ENCODE data around the gene AGT.

The AGT gene

GRCh38 chr1:230703679-230704385 is 10.1 kb downstream of the AGT start:
- no peaks in the 10 kb centered on the region for H3K36me3 ChIP-seq (ENCODE audit: control insufficient read depth in 1 of 2, insufficient read depth in 2 of 2, low read depth in 1 of 2, low read length in 2 of 2)
- no peaks in the 10 kb centered on the region for H3K79me1 ChIP-seq (replicated peaks; ENCODE audit: low read length, poor library complexity, severe bottlenecking)
- no peaks in the 10 kb centered on the region for H3K9me3 ChIP-seq (ENCODE audit: control insufficient read depth, low read length)
- no peak overlapping the region for H3K9ac ChIP-seq (ENCODE audit: low read length)
- no peak overlapping the region for H2BK12ac ChIP-seq (ENCODE audit: low read length in 2 of 2)
- H2BK120ac ChIP-seq (ENCODE audit: low read depth, low read length): no peak overlapping the region
- H2BK15ac ChIP-seq (ENCODE audit: low read depth, poor library complexity, severe bottlenecking): no peak overlapping the region
- H3K4ac ChIP-seq (ENCODE audit: low read depth in 1 of 2, low read length in 2 of 2): no peak overlapping the region
- no peak for DNase-seq
- no peak overlapping the region for H2AFZ ChIP-seq (ENCODE audit: low read depth, low read length)
- no peak overlapping the region for H3K4me2 ChIP-seq (ENCODE audit: low read length, poor library complexity, severe bottlenecking)
- H4K8ac ChIP-seq (ENCODE audit: low read length): no peak overlapping the region
- peaks cover 9% of the 10 kb centered on the region for H3K4me1 ChIP-seq (ENCODE audit: control insufficient read depth, insufficient read depth, low read depth, low read length)
- H2AK5ac ChIP-seq (ENCODE audit: low read length, severe bottlenecking): no peak overlapping the region
- H3K27me3 ChIP-seq (ENCODE audit: control insufficient read depth in 1 of 2, insufficient read depth in 1 of 2, low read length in 2 of 2): peaks cover 4 to 19% of the 10 kb centered on the region in 2 experiments
- H3K4me3 ChIP-seq (ENCODE audit: insufficient read depth in 1 of 2, low read depth in 1 of 2, low read length in 2 of 2): no peak overlapping the region
- no peak overlapping the region for H2BK5ac ChIP-seq (ENCODE audit: low read depth, low read length, poor library complexity, severe bottlenecking)
- H3K23ac ChIP-seq (ENCODE audit: low read length in 2 of 2): no peak overlapping the region
- WGBS: 95% methylated on average over 8 of the region's 8 CpGs
- no peak overlapping the region for H4K91ac ChIP-seq (ENCODE audit: low read length)
- peak overlapping the region in 1 of 2 experiments; percentile 9 for H3K14ac ChIP-seq (ENCODE audit: low read length in 2 of 2)
- no peak overlapping the region for H3K27ac ChIP-seq (ENCODE audit: low read length, poor library complexity, severe bottlenecking)
- no peak overlapping the region for H3K18ac ChIP-seq (ENCODE audit: low read depth in 1 of 2, low read length in 2 of 2)

GRCh38 chr1:230702934-230703678 is 10.8 kb downstream of the AGT start:
- Histone ChIP-seq H2AFZ (ENCODE audit: low read depth, low read length) (no peak overlapping the region), H3K9me3 (ENCODE audit: control insufficient read depth, low read length) (no peaks in the 10 kb centered on the region), H2BK120ac (ENCODE audit: low read depth, low read length) (no peak overlapping the region), H3K79me1 (replicated peaks; ENCODE audit: low read length, poor library complexity, severe bottlenecking) (no peaks in the 10 kb centered on the region), H2BK5ac (ENCODE audit: low read depth, low read length, poor library complexity, severe bottlenecking) (no peak overlapping the region), H3K27me3 (ENCODE audit: control insufficient read depth in 1 of 2, insufficient read depth in 1 of 2, low read length in 2 of 2) (peaks cover 4 to 17% of the 10 kb centered on the region in 2 experiments), H2BK12ac (ENCODE audit: low read length in 2 of 2) (no peak overlapping the region), H4K91ac (ENCODE audit: low read length) (no peak overlapping the region), H3K4ac (ENCODE audit: low read depth in 1 of 2, low read length in 2 of 2) (no peak overlapping the region), H3K9ac (ENCODE audit: low read length) (no peak overlapping the region), H4K8ac (ENCODE audit: low read length) (no peak overlapping the region), H3K4me1 (ENCODE audit: control insufficient read depth, insufficient read depth, low read depth, low read length) (peaks cover 9% of the 10 kb centered on the region), H3K14ac (ENCODE audit: low read length in 2 of 2) (no peak overlapping the region), H3K27ac (ENCODE audit: low read length, poor library complexity, severe bottlenecking) (no peak overlapping the region), H2AK5ac (ENCODE audit: low read length, severe bottlenecking) (no peak overlapping the region), H3K23ac (ENCODE audit: low read length in 2 of 2) (peak overlapping the region in 1 of 2 experiments; percentile 38), H3K4me3 (ENCODE audit: insufficient read depth in 1 of 2, low read depth in 1 of 2, low read length in 2 of 2) (no peak overlapping the region), H2BK15ac (ENCODE audit: low read depth, poor library complexity, severe bottlenecking) (no peak overlapping the region), H3K4me2 (ENCODE audit: low read length, poor library complexity, severe bottlenecking) (no peak overlapping the region), H3K36me3 (ENCODE audit: control insufficient read depth in 1 of 2, insufficient read depth in 2 of 2, low read depth in 1 of 2, low read length in 2 of 2) (no peaks in the 10 kb centered on the region), H3K18ac (ENCODE audit: low read depth in 1 of 2, low read length in 2 of 2) (no peak overlapping the region)
- WGBS: 79% methylated on average over 14 of the region's 14 CpGs
- DNase-seq: no peak

GRCh38 chr1:230701895-230702768 is 11.8 kb downstream of the AGT start:
- no peak overlapping the region for H2AK5ac ChIP-seq (ENCODE audit: low read length, severe bottlenecking)
- H3K23ac ChIP-seq (ENCODE audit: low read length in 2 of 2): no peak overlapping the region
- no peak overlapping the region for H2BK12ac ChIP-seq (ENCODE audit: low read length in 2 of 2)
- no peak overlapping the region for H3K4ac ChIP-seq (ENCODE audit: low read depth in 1 of 2, low read length in 2 of 2)
- H3K14ac ChIP-seq (ENCODE audit: low read length in 2 of 2): no peak overlapping the region
- no peak for DNase-seq
- no peak overlapping the region for H2BK15ac ChIP-seq (ENCODE audit: low read depth, poor library complexity, severe bottlenecking)
- H3K79me1 ChIP-seq (replicated peaks; ENCODE audit: low read length, poor library complexity, severe bottlenecking): no peaks in the 10 kb centered on the region
- no peak overlapping the region for H3K9ac ChIP-seq (ENCODE audit: low read length)
- H2BK5ac ChIP-seq (ENCODE audit: low read depth, low read length, poor library complexity, severe bottlenecking): no peak overlapping the region
- no peak overlapping the region for H4K91ac ChIP-seq (ENCODE audit: low read length)
- H3K4me2 ChIP-seq (ENCODE audit: low read length, poor library complexity, severe bottlenecking): no peak overlapping the region
- no peak overlapping the region for H4K8ac ChIP-seq (ENCODE audit: low read length)
- H3K18ac ChIP-seq (ENCODE audit: low read depth in 1 of 2, low read length in 2 of 2): no peak overlapping the region
- H3K9me3 ChIP-seq (ENCODE audit: control insufficient read depth, low read length): no peaks in the 10 kb centered on the region
- peaks cover under 1 to 12% of the 10 kb centered on the region in 2 experiments for H3K27me3 ChIP-seq (ENCODE audit: control insufficient read depth in 1 of 2, insufficient read depth in 1 of 2, low read length in 2 of 2)
- no peak overlapping the region for H3K27ac ChIP-seq (ENCODE audit: low read length, poor library complexity, severe bottlenecking)
- WGBS: 90% methylated on average over 19 of the region's 19 CpGs
- no peak overlapping the region for H3K4me3 ChIP-seq (ENCODE audit: insufficient read depth in 1 of 2, low read depth in 1 of 2, low read length in 2 of 2)
- no peaks in the 10 kb centered on the region for H3K36me3 ChIP-seq (ENCODE audit: control insufficient read depth in 1 of 2, insufficient read depth in 2 of 2, low read depth in 1 of 2, low read length in 2 of 2)
- peaks cover 9% of the 10 kb centered on the region for H3K4me1 ChIP-seq (ENCODE audit: control insufficient read depth, insufficient read depth, low read depth, low read length)
- no peak overlapping the region for H2BK120ac ChIP-seq (ENCODE audit: low read depth, low read length)
- no peak overlapping the region for H2AFZ ChIP-seq (ENCODE audit: low read depth, low read length)

GRCh38 chr1:230701434-230701833 is 12.5 kb downstream of the AGT start:
- H2AFZ ChIP-seq (ENCODE audit: low read depth, low read length): no peak overlapping the region
- no peak overlapping the region for H3K18ac ChIP-seq (ENCODE audit: low read depth in 1 of 2, low read length in 2 of 2)

More at GRCh38 chr1:230701434-230701833, 12.5 kb downstream of the AGT start:
- Histone ChIP-seq H2BK15ac (ENCODE audit: low read depth, poor library complexity, severe bottlenecking) (no peak overlapping the region), H4K8ac (ENCODE audit: low read length) (no peak overlapping the region), H3K9me3 (ENCODE audit: control insufficient read depth, low read length) (no peaks in the 10 kb centered on the region), H4K91ac (ENCODE audit: low read length) (no peak overlapping the region), H2BK120ac (ENCODE audit: low read depth, low read length) (no peak overlapping the region), H2AK5ac (ENCODE audit: low read length, severe bottlenecking) (no peak overlapping the region), H3K14ac (ENCODE audit: low read length in 2 of 2) (no peak overlapping the region), H3K4ac (ENCODE audit: low read depth in 1 of 2, low read length in 2 of 2) (no peak overlapping the region), H3K4me2 (ENCODE audit: low read length, poor library complexity, severe bottlenecking) (no peak overlapping the region), H3K36me3 (ENCODE audit: control insufficient read depth in 1 of 2, insufficient read depth in 2 of 2, low read depth in 1 of 2, low read length in 2 of 2) (no peaks in the 10 kb centered on the region), H3K27me3 (ENCODE audit: control insufficient read depth in 1 of 2, insufficient read depth in 1 of 2, low read length in 2 of 2) (peaks cover 0 to 12% of the 10 kb centered on the region in 2 experiments), H3K4me3 (ENCODE audit: insufficient read depth in 1 of 2, low read depth in 1 of 2, low read length in 2 of 2) (no peak overlapping the region), H3K9ac (ENCODE audit: low read length) (no peak overlapping the region), H3K79me1 (replicated peaks; ENCODE audit: low read length, poor library complexity, severe bottlenecking) (no peaks in the 10 kb centered on the region), H3K23ac (ENCODE audit: low read length in 2 of 2) (no peak overlapping the region), H3K4me1 (ENCODE audit: control insufficient read depth, insufficient read depth, low read depth, low read length) (peaks cover 9% of the 10 kb centered on the region), H3K27ac (ENCODE audit: low read length, poor library complexity, severe bottlenecking) (no peak overlapping the region), H2BK12ac (ENCODE audit: low read length in 2 of 2) (no peak overlapping the region), H2BK5ac (ENCODE audit: low read depth, low read length, poor library complexity, severe bottlenecking) (no peak overlapping the region)
- DNase-seq: no peak
- WGBS: 91% methylated on average over 17 of the region's 17 CpGs

Measured in mesenchymal stem cell (in vitro differentiated cells and primary cell).